ENCODE data around the gene GRAMD2A.

DNA sequence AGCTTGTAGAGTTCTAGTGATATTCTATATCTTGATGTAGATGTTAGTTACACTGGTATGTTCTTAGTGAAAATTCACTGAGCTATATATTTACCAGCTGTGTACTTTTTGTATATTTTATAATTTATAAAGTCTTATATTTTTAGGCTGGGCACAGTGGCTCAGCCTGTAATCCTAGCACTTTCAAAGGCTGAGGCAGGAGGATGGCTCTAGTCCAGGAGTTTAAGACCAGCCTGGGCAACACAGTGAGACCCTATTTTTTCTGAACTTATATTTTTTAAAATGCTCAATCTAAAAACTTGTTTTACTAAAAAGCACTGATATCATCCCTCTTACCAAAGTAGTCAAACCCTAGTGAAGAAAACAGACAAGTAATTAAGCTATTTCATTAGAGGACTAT lies 84.8 kb downstream of the GRAMD2A start:
- TF ChIP-seq, protein P1, sequence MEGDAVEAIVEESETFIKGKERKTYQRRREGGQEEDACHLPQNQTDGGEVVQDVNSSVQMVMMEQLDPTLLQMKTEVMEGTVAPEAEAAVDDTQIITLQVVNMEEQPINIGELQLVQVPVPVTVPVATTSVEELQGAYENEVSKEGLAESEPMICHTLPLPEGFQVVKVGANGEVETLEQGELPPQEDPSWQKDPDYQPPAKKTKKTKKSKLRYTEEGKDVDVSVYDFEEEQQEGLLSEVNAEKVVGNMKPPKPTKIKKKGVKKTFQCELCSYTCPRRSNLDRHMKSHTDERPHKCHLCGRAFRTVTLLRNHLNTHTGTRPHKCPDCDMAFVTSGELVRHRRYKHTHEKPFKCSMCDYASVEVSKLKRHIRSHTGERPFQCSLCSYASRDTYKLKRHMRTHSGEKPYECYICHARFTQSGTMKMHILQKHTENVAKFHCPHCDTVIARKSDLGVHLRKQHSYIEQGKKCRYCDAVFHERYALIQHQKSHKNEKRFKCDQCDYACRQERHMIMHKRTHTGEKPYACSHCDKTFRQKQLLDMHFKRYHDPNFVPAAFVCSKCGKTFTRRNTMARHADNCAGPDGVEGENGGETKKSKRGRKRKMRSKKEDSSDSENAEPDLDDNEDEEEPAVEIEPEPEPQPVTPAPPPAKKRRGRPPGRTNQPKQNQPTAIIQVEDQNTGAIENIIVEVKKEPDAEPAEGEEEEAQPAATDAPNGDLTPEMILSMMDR (IDR thresholded peaks at IDR 0.05) = no peak
- TF ChIP-seq ZFX (IDR thresholded peaks at IDR 0.05; ENCODE audit: borderline replicate concordance) = no peak

Measured in 22Rv1 (cell line).